GM21367 (cell line): ENCODE data around the gene C20orf204.
"Not testable (repeated sequence)": the region's sequence is repeated elsewhere in the genome, so short reads cannot be mapped to it uniquely, and the experiment has no call there.

ENCODE experiments used
- ATAC-seq: cut with Tn5 transposase; IDR thresholded peaks from one replicate; pipeline ENCODE4 v1.9.1; 2021; ENCODE audit not compliant: unreplicated experiment

C20orf204 gene

GRCh38 chr20:64035933-64036345, at the start of gene C20orf204:
Gene C20orf204, plus strand, starts transcription at chr20:64036182. Its CDS starts 142 bp downstream, at chr20:64036324.
- no peak for ATAC-seq

- ATAC-seq: no peak
Observed at GRCh38 chr20:64000906-64001305, 35.1 kb upstream of the C20orf204 start.

GRCh38 chr20:64001607-64002011, 34.4 kb upstream of the C20orf204 start:
- ATAC-seq: no peak

- no peak for ATAC-seq
Observed at GRCh38 chr20:64003960-64004725, 31.8 kb upstream of the C20orf204 start.

- ATAC-seq: no peak
Observed at GRCh38 chr20:64005394-64005793, 30.6 kb upstream of the C20orf204 start.

GRCh38 chr20:64006490-64006889, 29.5 kb upstream of the C20orf204 start:
- no peak for ATAC-seq

- no peak for ATAC-seq
Observed at GRCh38 chr20:64006902-64007301, 29.1 kb upstream of the C20orf204 start.

GRCh38 chr20:64009811-64010387, 26.1 kb upstream of the C20orf204 start:
- ATAC-seq: no peak

GRCh38 chr20:64010711-64011237, 25.2 kb upstream of the C20orf204 start:
- ATAC-seq: no peak

GRCh38 chr20:64011366-64011779, 24.6 kb upstream of the C20orf204 start:
- ATAC-seq: no peak

- not testable (repeated sequence) for ATAC-seq
Observed at GRCh38 chr20:64012385-64013154, 23.4 kb upstream of the C20orf204 start.

GRCh38 chr20:64015635-64016034, 20.3 kb upstream of the C20orf204 start:
- no peak for ATAC-seq

- no peak for ATAC-seq
Observed at GRCh38 chr20:64021124-64021975, 14.6 kb upstream of the C20orf204 start.

- no peak for ATAC-seq
Observed at GRCh38 chr20:64022671-64023360, 13.2 kb upstream of the C20orf204 start.

GRCh38 chr20:64023361-64024140, 12.4 kb upstream of the C20orf204 start:
- no peak for ATAC-seq

- no peak for ATAC-seq
Observed at GRCh38 chr20:64024141-64024990, 11.6 kb upstream of the C20orf204 start.

- ATAC-seq: no peak
Observed at GRCh38 chr20:64025101-64025825, 10.7 kb upstream of the C20orf204 start.
